HG03045 (cell line): ENCODE data around the gene EHMT2.

Experiments
- ATAC-seq: cut with Tn5 transposase; IDR thresholded peaks from one replicate; pipeline ENCODE4 v1.9.1; 2021; ENCODE audit warnings: mild to moderate bottlenecking, moderate library complexity; ENCODE audit not compliant: unreplicated experiment

The EHMT2 gene

DNA sequence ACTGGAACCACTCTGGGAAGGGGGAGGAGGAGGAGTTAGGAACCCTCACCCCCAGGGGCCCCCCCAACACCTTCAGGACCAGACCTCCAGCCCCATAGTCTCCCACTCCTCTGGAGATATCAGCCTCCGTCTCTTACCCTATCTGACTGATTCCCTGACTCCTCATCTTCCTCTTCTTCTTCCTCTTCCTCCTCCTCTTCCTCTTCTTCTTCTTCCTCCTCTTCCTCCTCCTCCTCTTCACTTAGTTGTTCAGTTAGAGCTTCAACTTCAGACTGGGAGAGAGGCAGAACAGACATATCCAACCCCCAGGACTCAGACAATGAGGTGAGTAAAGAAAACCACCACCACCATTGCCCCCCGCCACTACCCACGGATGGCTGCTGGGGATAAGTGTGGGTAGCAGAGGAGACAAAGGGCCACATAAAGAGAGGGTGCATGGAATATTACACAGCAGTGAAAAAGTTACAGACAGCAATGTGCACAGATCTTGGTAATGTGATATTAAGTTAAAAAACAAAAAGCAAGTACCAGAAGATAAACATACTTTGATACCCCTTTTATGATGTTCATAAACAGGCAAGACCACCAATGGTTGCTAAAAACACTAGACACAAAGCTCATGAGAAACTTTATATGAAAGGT is 8.0 kb downstream of the EHMT2 start:
- no peak for ATAC-seq

DNA sequence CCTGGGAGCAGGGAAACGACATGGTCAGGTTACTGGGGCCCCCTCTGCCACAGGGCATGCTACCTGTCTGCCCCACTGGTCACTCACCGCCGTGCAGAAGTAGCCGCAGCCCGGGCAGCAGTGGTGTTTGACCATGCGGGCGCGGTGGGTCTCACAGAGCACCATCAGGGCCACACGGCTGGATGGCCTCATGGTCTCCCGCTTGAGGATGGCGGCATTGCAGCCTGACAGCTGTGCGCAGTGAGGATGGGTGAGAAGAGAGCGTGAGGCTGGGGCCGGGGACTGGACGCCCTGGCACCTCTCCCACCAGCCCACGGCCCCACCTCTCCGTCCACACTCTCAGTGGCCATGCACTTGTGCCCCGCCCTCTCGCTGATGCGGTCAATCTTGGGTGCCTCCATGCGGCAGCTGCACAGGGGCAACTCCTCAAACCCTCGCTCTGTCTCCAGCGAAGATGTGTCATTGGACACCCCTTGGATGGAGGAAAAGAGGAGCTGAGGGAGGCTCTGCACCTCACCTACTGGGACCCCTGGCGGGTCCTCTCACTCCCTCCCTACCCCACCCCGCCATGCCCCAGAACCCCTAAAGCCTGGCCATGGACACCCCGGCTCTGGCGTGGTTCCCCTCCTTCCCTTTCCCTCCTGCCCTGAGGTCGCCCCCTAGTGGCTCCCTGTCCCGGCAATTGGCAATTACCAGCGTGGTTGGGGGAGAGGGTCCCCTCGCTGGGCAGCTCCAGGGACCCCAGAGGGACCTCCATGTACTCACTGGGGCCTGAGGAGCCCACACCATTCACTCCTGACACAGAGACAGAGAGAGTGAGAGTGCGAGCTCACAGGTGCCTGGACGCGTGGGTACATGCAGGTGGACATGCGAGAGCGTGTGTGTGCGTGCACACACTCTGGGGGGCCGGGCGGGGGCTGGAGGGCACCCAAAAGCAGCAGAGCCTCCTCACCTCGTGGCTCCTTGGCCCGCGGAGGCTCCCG is 8.9 kb downstream of the EHMT2 start:
- no peak for ATAC-seq

DNA sequence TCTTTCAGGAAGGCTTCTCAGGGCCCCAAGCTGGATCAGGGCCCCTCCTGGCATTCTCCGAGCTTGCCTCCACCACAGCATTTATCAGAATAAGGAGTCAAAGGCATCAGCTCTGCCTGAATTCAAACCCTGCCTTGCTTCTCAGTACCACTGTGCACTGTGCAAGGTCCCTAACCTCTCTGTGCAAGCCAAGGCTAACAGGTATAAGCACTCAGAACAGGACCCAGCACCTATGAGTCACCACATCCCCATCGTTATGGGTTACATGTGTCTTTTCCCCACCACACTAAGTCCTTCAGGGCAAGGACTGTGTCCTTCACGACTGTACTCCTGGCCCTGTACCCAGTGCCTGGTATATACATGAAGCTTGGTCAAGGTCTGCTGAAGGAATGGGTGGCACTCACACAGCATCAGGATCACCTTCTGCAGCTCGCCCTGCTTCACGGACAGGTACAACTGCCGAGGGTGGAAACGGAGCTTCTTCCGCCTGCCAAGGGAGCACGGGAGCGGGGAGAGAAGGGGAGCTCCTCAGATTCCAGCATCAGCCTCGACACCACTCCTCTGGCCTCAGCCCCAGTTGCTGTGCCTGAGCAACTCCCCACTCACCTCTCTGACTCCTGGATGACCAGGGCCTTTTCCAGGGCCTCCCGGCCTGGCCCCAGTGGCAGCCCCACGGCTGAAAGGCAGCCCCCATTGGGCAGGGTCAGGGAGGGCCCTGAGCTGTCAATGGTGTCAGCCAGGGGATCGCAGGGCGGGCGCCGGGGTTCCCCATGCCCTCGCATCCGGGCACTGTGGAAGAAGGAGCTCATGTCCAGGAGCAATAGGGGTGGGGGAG is 10.1 kb downstream of the EHMT2 start:
- no peak for ATAC-seq

DNA sequence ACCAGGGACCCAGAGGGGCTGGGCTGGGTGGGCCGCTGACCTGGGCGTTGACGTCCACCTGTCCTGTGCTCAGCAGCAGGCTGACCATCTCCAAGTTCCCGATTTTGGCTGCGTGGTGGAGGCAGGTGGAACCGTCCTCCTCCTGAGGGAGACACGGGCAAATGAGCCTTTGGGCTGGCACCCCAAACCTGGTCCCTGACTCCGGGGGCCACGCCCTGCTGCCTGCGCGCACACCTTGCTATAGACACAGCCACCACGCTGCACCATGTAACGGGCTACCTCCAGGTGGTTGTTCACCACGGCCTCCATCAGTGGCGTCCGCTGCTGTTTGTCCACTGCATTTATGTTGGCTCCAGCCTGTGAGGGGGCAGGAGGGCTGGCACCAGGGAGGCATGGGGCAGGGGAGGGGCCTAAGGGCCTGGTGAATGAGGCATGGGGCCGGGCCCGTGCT is 10.9 kb downstream of the EHMT2 start:
- no peak for ATAC-seq

DNA sequence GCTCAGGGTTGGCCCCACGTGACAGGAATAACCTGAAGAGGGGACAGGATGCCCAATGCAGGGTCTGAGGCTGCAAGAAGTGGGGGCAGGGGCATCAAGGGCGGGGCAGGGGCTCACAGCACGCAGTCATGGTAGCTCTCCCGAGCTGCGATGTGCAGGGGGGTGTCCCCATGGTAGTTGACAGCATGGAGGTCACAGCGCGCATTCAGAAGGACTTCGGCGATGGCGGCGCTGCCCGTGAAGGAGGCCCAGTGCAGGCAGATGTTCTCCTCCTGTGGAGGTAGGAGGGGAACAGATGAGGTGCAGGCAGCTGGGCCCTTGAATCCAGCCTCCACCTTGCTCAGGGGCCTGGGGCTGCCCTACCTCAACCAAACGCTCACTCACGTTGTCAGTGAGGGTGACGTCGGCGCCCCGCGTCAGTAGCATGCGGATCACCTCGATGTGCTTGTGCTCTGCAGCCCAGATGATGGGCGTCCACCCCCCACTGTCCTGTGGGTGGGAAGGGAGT is 12.9 kb downstream of the EHMT2 start:
- ATAC-seq, result no peak

DNA sequence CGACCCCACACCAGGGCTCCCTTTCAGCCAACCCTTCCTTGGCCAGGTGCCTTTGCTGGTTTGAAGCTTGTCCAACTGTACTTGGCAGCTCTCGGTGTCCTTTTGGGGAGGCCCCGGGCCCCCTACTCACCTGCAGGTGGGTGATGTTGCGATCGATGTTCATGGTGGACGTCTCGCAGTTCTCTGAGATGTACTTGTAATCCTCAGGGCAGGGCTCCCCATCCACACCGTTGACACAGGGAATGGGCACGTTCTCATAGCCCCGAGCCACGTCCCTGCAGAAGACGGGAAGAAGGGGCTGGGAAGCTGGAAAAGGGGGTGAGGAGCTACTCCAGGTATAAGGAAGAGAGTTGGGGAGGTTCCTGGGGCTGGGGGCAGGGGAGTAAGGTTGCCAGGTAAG is 13.8 kb downstream of the EHMT2 start:
- ATAC-seq, result no peak

DNA sequence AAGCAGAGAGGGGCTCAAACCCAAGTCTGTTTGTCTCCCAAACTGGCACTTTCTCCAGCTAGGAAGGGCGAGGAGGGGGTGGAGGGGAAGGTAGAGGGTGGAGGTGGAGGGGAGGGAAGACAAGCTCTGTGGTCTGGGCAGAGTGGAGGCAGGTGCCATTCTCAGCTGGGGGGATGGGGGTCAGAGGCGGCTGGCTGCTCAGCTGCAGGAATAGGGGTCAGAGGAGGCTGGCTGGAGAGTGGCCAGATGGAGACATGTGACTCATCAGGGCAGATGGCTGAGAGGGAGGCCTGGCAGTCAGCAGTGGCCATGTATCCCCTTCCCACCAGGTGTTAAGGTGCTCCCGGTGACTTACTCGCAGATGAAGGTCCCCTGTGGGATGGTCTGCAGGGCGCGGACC is 15.2 kb downstream of the EHMT2 start:
- ATAC-seq, result no peak

DNA sequence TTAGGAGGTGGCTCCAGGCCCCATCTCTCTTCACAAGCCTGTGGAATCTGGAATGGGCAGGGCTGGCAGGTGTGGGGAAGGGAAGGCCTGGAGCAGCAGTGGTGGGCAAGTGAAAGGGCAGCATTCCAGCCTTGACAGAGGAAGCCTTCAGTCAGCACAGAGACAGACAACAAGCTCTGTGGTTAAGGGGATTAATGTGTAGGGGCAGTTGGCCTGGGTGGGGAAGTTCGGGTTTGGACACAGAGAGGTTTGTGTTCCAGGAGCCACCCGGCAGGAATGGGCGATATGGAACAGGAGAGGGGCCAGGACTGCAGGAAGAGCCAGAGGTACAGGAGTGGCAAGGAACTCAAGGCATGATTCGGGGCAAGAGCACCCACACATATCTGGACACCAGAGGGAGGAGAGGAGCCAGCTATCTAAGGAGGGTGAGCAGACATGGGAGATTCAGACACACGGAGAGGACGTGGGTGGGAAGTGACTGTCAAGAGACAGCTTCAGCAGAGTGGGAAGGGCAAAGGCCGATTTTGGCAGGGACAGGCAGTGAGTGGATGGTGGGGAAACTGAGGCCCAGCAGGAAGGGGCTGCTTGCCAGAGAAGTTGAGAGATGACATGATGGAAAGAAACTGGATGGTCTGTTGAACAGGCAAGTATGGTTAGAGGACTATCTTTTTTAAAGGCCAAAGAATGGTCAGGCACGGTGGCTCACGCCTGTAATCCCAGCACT is 16.2 kb downstream of the EHMT2 start:
- no peak for ATAC-seq

DNA sequence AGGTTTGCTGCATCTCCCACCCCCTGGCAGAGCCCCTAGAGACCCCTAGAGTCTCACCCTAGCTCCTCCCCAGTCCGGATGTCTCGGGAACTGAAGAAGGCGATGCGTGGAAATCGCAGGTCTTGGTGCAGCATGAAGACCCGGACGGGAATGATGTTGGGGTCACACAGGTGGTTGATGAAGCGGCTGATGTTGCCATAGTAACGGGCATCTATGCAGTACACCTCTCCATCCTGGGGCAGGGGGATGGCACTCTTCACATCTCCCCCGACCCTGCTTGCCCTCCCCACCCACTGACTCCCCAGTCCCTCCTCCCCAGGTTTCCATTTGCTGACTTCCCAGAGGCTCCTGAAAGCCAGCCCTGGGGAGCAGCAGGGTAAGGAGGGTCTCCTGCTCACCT is 16.9 kb downstream of the EHMT2 start:
- ATAC-seq, result no peak

DNA sequence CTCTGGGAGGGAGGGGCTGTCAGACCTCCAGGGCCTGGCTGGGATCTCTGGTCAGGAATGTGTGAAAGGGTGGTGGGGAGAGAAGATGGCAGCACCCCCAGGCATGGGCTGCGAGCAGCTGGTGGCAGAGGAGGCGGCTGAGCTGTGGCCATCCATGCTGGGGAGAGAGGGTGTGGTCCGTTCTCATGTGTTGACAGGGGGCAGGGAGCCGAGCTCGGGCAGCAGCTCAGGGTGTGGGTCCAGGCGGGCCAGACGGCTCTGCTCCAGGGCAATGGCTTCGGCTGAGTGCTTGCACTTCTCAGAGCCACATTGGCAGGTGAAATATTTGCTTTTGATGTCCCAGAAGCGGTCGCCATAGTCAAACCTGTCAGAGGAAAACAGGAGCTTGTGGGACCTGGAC is 17.6 kb downstream of the EHMT2 start:
- no peak for ATAC-seq

DNA sequence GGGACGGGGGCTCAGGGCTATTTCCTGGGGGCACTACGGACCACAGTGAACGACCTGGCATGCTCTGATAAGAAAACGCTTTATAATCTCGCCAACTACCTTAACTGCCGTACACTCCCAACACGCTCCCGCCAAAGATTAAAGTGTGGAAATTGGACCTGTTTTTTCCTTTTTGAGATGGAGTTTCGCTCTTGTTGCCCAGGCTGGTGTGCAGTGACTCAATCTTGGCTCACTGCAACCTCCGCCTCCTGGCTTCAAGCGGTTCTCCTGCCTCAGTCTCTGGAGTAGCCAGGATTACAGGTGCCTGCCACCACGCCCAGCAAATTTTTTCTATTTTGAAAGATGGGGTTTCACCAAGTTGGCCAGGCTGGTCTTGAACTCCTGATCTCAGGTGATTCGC is 18.4 kb downstream of the EHMT2 start:
- no peak for ATAC-seq

DNA sequence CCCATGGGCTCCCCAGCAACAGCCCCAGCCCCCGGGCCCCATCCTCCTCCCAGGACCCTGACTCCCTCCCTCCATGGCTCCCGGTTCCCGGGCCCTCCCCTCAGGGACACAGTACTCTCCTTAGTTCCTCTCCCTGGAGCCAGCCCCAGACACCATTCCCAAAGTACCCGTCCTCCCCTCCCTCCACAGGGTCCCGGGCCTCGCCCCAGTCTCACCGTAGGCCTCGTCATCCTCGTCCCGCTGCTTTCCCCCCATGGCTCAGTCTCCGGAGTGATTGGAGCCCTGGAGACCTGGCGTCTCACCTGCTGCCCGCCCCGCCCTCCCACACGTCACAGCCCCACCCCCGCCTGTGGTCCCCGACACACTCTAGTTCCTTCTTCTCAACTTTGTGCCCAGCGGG is 18.8 kb downstream of the EHMT2 start, which contains the start of gene SLC44A4:
Gene SLC44A4, minus strand, starts transcription at position 272 of the 400 bp plus-strand sequence. Its CDS starts 17 bp downstream, at position 255.
- no peak for ATAC-seq

DNA sequence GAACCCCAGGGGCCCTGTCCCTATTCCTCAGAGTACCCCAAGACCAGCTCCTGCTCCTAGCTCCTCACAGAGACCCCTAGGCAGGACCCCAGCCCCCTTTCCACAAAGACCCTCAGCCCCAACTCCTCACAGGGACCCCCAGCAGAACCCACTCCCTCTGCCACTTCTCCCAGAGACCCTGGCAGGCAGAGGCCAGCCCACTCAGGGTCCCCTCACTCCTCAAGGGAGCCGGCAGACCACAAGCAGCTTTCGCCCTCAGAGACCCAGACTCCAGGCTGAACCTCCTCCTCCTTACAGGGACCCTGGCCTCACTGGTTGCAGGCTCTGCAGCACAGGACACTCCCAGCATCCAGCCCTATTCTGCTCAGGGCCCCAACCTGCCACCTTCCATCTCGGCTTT is 19.3 kb downstream of the EHMT2 start:
- ATAC-seq, result no peak

DNA sequence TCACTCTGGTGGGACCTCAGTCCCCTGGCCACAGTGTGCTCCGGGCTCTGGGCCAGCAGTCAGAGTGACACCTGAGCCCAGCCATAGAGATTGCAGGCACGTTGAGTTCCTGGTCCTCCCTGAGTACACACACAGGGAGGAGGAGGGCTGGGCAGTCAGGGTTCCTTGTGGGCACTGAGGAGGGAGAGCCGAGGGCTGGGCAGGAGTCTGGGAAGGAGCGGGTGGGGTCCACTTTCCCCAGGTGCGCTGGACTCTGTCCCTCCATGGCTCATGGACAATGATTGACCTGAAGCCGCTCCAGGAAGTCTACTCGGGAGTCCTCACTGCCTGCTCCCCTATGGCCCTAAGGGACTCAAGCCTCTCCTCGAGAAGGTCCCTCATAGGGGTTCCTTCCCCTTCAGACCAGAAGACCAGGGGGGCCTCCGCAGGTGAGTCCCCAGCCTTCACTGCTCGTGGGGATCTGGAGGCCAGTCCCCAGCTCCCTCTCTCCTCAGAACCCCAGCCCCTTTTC is 19.8 kb downstream of the EHMT2 start:
- ATAC-seq, result no peak

DNA sequence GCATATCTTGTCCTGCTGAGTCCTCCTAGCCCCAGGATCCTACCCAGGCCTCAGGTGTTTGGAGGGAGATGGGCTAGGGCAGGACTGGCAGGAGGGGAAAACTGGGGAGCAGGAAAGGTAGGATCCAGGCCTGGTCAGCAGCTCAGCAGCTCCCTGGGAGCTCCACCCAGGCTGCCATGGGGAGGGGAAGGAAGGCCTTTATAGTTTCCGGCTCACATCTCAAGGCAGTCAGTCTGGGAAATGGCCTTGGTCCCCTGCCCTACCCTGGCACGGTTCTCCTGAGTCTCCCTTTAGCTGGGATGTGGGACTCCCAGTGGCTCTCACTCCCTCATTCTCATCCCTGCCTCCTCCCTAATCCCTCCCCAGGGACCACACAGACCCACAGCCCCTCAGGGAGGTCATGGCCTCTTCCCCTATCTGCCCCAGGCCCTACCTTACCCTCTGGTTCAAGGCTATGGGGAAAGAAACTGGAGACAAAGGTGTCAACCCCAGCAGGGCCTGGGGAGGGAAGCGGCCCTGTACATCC is 20.3 kb downstream of the EHMT2 start:
- ATAC-seq, result no peak

DNA sequence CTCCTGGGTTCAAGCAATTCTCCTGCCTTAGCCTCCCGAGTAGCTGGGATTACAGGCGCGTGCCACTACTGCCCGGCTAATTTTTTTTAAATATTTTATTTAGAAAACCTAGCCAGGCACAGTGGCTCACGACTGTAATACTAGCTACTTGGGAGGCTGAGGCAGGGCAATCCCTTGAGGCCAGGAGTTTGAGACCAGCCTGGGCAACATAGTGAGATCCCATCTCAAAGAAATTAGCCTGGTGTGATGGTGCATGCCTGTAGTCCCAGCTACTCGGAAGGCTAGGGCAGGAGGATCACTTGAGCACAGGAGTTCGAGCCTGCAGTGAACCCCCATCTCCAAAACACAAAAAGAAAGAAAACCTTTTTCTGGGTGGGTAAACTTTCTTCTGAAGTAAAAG is 21.1 kb downstream of the EHMT2 start:
- no peak for ATAC-seq

DNA sequence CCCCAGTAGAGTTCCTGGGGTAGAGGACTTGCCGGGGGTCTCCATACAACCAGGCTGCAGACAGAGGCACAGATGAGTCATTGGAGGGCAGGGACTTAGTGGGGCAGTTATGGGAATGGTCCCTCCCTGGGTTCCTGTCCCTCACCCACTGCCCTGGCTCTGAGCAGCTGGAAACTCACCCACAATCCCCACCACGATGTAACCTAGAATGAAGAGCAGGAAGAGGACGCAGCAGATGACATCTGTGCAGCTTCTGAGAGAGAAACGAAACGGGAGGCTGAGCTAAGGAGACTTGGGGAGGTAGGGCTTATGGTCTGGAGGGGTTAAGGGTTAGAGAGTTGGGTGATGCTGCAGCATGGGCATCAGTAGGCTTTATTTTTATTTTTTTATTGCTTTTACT is 21.6 kb downstream of the EHMT2 start:
- no peak for ATAC-seq

DNA sequence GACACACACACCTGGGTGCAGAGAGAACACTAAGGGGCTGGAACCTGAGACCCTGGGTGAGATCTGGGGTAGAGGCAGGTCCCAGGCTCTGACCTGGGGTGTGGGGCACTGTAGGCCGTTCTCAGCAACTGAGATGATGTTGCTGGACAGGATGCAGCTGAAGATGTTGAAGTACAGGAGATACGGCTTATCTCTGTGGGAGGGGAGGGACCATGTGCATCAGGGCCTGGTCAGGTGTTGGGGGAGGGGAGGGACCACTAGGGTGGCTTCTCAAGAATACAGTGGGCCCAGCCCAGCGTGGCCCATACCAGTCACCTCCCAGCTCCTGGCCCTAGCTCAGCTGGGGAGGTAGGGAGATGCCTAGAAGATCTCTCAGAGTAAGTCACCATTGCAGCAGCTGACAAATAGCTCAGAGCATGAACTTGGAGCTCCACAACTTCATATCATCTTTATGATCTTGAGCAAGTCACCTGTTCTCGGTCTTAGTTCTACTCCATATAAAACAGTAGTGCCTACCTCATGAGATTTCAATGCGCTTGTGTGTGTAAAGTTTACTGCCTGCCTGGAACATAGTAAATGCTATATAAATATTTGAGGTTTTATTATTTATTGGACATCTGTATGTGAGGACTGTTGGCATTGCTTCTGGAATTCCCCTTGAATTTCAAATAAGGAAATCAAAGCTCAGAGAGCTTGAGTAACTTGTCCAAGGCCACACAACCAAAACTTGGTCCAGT is 22.5 kb downstream of the EHMT2 start:
- ATAC-seq, result no peak

DNA sequence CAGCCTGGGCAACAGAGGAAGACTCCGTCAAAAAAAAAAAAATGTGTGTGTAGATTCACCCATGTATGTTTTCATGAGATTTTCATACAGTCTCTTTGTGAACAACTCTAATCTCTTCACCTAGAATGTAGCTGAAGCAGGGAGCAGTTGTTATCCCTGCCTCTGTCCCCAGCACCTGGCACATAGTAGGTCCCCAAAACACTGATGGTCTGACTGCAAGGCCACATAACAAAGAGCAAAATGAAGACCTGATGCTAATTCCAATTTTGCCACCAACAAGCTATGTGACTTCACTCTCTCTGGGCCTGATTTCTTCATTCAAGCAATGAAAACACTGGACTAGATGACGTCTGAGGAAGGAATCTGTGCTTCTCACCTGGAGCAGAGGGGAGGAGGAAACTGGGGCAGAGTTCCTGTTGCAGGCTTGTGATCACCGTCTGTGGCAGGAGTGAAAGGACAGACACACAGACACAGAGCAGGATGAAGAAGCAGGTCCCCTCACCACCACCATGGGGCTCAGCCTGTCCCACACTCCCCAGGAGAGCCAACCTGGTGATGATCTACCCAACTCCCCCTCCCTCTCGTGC is 23.3 kb downstream of the EHMT2 start:
- no peak for ATAC-seq
